ELF-1 (cell line): ENCODE results near the gene MACROD2.
A peak's percentile ranks its signal among the peaks of the same experiment; 100 is the strongest.

Experiments used
- DNase-seq: peaks from one replicate; pipeline ENCODE4 v3.0.0-alpha.2; 2016; ENCODE audit warnings: low read depth, low spot score

MACROD2 gene

DNA sequence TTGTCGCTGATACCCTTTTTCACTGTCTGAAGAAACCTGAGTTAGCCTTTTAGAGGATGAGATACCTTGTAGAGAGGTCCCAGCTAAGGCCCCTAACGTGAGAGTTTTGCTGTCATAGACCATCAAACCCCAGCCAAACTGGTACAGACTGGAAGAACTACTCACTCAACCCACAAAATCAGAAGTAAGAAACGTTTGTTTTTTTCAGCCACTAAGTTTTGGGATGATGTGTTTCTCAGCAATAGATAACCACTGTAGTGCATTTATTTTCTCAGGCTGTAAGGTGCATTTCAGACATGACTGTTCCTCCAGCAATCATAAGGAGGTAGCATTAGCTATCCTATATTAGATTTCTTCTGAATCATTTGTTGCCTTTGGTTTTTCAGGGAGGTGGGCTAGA is 749.4 kb downstream of the MACROD2 start:
- DNase-seq, result no peak

DNA sequence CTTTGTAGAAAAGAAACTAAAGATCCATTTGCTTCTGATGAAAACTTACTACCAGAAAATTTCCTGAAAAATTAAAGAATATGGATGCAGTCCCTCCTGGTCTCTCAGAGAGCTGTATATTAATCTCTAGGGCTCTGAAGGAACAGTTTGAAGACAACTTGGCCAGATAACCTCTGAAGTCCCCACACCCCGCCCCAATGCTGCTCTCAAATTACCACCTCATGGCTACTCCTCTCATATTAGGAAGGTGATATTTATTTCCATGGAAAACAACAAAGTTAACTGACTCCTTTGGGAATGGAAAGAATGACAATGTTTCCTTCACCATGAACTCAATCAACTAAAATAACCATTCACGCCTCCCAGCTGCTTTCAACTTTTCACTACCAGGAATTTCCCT is 750.5 kb downstream of the MACROD2 start:
- DNase-seq, result no peak

DNA sequence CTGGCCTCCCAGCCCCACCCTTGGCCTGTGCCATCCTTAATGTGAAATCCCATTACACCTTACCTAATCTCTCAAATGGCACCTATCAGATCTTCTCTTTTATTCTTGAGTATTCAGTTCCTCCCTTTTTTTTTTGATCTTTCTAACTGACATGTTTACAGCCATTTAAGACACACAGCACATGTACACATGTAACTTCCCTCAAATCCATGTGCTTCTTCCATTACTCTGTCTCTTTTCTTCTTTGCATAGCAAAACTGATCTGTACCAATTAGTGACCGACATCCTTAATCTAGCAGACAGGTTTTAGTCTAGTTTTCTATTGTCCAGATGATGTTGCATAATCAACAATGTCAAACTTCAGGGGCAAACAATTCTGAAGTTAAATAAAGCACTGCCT is 755.9 kb downstream of the MACROD2 start:
- no peak for DNase-seq

DNA sequence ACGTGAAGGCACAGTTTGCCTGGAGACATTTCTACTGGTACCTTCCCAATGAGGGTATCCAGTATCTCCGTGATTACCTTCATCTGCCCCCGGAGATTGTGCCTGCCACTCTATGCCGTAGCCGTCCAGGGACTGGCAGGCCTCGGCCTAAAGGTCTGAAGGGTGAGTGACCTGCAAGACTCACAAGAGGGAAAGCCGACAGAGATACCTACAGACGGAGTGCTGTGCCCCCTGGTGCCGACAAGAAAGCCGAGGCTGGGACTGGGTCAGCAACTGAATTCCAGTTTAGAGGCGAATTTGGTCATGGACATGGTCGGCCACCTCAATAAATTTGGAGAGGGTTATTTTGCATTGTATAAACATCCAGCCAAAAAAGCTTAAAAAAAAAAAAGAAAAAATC is 762.4 kb downstream of the MACROD2 start:
- peak; percentile 47 for DNase-seq

DNA sequence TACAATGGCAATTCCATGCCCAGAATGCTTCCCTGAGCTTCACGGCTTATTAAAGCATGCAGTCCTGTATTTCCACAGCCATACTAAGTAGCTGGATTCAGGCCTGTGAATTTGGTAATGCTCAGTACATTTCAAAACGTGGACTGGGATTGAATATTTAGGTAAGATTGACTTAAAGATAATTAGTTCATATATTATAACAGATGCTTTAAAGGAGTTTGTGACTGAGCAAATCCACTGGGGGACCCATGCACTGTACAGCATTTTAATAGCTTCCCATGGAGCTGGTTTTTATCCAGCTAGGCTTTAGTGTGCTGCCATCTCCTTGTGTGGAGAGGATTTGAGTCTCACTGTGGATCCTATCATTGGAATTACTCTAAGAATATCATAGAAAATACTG is 763.0 kb downstream of the MACROD2 start:
- no peak for DNase-seq

DNA sequence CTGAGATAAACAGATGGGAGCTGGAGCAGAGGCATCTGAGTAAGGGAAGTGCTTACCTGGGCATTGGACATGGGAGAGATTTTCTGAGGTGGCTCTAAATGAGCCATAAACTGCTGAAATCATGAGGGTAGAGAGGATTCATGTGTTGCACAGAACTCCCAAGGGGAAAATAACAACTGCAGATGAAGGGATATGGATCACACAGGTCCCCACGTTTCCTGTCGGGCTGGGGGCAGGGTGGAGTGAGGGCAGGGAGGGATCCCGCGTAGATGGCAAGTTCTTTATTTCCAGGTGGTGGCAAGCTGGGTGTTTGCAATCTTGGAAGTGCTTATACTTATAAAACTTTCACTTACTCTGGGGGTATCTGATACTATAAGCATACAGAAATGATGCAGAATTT is 764.7 kb downstream of the MACROD2 start:
- DNase-seq, result no peak

DNA sequence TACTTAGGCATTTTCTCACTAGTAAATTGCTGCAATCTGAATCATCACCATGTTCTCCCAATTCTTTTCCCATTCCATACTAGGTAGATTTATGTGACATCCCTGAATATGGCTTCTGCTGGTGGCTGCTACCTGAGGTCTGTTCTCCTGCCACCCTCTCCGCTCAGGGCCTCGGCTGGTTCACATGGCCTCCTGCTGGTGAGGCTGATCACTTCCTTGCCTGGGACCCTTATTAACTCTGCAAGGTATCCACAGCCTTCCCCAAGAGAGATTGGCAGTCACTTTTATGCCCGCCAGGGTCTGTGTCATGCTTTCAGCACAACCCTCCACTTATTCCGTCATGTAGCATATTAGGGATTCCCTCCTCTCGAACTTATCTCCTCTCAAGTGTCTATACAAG is 766.6 kb downstream of the MACROD2 start:
- DNase-seq, result peak; percentile 17

DNA sequence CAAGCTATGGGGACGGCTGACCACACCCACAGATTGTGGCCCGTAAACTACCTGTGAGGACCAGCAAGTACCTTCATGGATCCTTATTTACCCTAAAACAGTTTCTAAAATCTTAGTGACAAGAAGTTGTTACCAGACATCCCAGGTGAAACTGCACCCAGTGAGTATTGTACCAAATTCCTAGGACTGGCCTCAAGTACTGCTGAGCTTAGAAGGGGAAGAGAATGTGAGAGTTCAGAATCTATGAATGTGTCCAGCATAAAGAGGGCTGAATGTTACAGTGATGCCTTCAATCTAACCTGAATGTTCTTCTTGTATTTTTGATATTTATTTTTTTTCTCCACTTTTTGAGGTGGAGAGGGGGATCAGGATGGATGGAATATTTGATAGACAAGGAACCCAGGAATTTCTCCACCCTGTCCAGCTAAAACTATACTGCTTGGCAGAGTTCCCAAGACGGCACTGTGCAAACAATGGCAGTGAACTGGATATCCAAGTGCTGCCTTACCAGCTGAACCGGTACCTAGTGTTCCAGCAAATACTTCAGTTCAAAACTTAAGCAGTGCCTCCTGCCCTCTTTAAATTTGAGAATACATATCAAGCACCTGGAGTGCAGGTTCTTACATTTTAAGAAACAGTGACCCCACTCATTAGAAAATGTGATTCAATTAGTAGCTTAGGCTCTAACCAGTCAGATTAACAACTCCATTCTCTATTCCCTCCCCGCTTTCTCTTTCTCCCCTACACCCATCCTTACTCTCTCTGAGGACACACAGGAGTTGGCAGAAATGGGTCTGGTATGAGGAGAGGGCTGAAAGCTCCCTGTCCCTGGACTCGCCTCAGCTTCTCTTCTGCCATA is 769.4 kb downstream of the MACROD2 start:
- DNase-seq, result no peak

DNA sequence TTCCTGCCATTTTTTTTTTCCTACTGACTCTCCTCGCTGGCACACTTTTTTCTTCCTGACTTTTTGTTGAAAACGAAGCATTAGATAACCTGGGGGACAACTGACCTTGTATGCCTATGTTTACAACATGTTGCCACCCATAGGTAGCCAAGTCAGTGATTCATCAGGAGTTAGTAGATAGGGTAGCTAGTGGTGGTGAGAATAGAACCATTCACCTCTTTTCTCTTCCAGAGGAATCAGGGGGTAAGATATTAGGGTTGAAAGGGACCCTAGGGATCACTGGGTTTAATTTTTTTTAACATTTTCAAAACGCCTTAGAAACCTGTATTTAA is 770.0 kb downstream of the MACROD2 start:
- DNase-seq, result no peak

DNA sequence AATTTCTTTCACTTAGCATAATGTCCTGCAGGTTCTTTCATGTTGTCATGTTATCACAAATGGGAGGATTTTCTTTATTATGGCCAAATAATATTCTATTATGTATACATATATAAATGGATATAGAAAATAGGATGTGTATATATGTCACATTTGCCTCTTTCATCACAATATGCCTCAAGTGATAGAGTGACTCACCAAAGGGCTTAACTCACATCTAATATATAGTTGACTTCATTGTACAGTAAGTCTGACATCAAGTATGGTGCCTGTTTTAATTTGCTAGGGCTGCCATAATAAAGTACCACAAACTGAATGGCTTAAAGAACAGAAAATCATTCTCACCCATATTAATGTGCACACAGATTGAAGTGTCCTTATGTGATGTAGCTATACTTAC is 778.2 kb downstream of the MACROD2 start:
- DNase-seq, result no peak

DNA sequence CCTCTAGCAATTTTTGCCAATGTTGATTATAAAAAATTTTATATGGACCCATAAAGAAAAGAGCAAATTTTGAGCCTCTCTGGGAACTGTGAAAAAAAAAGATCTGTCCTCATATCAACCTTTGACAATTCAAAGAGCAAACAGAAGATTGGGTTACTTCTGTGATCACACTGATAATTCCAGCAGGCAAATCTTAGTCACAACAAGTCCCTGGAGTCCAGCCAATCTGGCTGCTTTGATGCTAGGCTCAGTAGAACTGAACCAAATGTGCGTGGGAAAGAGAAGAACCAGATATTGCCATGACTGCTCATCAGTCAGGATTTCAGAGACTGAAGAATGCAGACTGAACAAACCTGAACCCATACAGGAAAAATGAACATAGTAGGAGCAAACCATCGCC is 780.5 kb downstream of the MACROD2 start:
- DNase-seq, result peak; percentile 4

DNA sequence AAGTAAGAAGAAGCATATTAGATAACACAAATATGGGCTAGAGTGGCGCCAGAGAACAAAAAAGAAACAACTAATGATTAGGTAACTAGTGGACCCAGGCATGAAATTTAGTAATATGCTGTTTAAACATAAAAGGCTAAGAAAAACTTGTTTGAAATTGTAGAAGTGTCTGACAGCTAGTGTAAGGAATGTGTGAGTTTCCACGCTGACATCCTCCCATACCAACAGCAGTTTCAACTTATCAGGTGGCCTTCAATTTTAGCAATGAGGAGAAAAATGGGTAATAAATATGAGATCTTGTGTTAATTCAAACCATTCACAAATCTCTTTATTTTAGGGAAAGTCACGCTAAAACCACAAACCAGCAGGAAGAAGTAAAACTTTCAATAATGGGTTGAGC is 782.3 kb downstream of the MACROD2 start:
- DNase-seq, result no peak

DNA sequence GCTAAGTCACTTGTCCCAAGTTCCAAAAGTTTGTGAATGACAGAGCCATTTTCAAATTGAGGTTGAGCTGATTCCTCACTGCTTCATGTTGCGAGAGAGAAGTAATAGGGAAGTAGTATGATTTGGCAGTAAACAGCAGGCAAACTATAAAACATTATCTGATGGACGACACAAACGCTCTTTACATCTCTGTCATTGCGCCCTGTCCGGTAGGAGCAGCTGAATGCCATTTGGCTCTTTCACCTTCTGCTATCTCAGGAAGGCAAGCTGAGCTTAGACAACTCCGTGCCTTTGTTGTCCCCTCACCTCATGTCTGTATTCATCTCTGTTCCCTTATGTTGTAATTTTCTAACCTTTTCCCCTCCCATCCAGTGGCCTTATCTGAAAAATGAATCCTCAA is 782.8 kb downstream of the MACROD2 start:
- no peak for DNase-seq

DNA sequence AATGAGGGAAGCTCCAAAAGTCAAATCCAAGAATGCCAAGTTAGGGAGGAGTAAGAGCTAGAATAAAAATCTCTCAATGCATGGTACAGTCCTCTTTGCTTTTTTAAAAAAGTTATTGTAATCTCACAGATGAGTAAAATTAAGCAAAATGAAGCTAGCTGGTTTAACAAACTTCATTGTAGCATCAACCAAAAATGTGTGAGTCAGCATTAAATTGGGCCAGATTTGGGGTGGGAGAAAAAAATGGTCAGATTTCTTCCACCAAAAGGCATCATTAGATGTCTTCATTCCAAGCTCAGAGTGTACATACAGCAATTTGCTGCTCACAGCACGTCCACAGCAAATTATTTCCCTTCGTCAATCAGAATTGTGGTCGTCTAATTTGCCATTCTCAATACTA is 783.6 kb downstream of the MACROD2 start:
- DNase-seq, result no peak

DNA sequence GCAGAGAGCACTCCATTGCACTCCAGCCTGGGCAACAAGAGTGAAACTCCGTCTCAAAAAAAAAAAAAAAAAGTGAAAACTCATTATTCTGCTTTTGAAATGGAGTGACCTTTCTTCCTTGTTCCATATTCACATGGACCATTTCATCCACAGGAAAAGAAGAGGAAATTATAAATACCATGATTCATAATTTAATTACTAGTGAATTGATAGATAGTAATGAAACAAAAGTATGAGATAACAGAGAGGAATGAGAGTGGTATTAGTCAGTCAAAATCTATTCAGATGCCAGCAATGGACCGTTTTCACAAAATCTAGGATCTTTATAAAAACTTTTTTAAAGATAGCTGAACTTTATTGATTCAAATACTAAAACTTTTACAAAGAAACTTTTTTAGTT is 785.2 kb downstream of the MACROD2 start:
- DNase-seq, result no peak

DNA sequence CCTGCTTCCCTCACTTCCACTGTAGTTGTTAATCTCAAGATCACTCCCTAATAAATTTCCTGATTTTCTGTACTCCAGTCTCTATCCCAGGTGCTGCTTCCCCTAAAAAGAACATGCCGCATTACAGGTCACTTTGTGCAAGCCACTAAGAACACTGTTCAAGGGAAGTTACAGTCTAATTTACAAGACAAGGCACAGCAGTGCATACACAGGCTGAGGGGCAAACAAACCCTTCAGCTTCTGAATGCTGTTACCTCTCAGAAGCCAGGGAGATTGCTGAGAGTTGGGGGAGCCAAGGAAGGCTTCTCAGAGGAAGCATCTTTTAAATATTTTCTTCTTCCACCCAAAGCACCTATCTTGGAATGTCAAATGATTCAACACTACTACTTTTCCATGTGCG is 787.4 kb downstream of the MACROD2 start:
- DNase-seq, result peak; percentile 6

DNA sequence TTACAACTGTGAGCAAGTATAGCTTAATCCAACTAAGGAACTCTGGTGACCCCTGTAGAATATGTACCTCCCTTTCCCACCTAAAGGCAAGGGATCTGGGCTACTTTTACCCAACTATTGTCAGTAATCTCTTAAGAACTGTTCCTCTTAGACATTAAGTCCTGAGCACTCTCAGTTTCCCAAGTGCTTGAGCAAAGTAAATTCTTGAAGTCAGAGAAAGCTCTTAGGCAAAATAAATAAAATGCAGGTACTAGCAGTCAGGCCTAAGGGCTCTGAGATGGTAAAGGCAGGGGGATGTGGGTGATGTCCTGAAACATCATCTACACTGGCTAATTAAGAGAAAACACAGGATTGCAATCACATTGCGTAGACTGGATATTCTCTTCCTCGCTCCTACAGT is 788.5 kb downstream of the MACROD2 start:
- no peak for DNase-seq

DNA sequence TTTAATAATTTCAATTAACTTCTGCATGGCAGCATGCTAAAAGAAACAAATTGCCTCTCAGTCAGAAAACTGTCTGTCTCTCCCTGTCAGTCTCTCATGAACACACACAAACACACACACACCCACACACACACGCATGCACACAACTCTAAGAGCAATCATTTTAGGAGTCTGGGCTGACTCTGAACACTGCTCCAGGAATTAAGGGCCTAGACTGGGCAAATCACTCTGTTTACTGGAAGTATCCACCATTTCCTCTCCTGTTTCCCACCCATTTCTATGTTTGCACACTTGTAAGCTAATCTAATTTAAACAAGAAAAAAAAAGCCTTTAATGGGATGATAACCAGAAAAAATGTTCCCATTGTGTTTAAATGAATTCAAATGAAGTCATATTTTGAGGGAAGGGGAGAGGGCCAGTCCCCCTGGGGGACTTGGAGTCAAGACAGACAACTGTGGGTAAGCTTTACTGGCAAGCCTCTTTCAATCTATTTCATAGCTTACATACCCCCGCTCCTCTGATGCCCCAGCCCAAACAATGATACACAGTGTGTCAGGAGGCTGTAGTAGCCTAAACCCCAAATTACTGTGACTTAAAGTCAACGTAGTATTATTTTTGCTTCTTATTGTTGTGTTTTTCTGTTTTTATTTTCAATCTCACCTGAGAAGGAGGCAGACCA is 789.9 kb downstream of the MACROD2 start:
- no peak for DNase-seq

DNA sequence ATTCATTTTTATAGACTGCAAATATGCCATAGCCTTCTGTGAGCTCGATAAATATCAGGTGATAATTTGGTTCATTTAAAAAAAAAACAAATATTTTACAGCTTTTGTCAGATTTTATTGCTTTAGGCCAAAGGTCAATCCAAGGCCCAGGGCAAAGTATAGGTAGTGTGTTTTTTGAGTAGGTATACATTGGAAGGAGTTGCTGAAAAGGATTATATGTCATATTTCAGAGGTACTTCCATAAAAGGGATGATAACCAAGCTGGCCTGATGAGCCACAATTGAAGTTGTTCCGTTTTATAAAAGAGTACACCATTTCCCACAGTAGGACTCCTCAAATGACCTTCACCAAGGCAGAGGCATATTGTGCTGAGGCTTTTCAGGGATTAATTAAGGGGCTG is 794.9 kb downstream of the MACROD2 start:
- DNase-seq, result no peak

DNA sequence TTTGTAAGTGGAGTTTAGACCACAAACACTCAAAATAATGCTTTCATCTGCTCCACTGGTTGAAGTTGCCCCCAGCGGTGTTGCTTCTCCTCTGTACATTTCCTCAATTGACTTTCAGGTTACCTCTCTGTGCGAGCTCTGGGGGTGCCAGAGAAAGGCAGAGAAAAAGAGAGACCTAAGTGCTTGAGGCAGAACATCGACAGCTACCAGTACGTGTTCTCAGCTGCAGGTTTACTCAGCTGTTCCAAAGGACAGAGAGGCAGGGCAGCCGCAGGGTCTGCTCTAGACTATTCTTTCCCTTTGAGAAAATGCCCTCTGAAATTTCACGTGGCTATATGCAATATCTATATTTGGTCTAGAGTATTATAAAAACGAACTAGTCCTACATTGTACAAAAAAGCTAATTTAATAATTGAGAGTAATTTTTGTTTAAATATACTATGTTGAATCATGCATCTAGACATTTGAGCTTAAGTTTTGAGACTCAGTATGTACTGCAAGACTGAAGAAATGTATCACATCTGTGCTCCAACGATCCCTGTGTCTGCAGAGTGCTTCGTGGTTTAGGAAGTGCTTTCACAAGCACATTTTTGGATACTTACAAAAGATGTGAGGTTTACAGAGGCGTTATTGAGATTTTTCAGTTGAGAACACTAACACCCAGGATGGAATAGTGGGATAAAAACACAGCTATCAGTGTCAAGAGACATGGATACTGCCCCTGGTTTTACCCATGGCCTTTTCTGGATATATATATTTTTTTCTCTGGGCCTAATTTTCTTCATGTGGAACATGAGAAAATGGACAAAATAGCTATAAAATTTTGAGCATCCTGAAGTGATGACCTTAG is 795.7 kb downstream of the MACROD2 start:
- peak; percentile 4 for DNase-seq

DNA sequence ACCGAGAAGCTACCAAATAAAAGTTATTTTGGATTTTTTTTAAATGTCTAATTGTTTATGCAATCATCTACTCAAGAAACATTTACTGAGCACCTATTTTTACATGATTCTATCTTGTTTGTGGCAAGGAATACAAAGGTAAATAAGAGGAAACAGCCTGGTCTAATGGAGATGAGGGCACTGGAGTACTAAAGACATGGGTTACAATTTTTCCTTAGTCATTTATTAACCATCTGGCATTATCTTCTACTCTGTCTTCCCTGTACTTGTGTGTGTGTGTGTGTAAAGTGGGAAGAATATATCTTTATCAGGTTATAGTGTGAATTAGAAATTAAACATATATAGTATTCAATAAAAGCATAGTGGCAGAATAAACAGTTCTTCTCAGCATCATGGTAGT is 797.6 kb downstream of the MACROD2 start:
- DNase-seq, result no peak

DNA sequence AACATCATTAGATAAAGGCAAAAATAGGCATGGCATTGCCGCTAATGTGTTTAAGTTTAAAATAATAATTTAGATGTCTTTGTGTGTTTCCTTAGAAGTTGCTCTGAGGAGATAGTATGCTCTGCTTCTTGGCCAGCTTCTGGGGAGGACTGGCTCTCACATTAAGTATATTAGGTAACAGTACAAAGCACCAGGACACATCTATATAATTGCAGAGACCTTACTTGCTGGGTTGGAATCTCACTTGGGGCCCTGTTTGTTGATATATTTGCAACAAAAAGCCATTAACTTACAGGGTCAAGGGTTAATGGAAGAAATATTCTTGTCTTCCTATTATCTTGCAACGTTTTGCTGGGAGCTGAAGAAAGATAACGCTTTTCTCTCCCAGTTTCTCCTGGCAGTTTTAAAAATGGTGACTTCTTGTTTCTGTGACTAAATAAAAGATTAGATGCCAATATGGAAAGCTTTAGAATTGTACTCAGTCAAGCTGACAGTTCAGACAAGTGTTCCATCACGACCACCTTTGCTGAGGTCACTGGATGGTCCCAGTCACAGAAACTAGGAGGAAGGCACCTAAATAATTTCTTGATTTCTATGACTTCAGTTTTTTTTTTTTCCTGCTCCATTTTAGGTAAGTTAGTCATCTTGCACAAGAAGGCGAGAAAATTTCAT is 804.4 kb downstream of the MACROD2 start:
- DNase-seq, result no peak
